Islet precursor cell (in vitro differentiated cells): ENCODE results near the gene INTS6.
"Not testable (repeated sequence)": the region's sequence is repeated elsewhere in the genome, so short reads cannot be mapped to it uniquely, and the experiment has no call there.

Source experiments
- DNase-seq: peaks from one replicate; pipeline ENCODE4 v3.0.0-alpha.2; 2018

INTS6 gene

GRCh38 chr13:51453959-51454703, 1.3 kb upstream of the INTS6 start:
- DNase-seq: no peak

GRCh38 chr13:51453207-51453958, 547 bp upstream of the INTS6 start:
- DNase-seq: no peak

- peak; percentile 88 for DNase-seq
Observed at GRCh38 chr13:51451467-51452360, 1.1 kb downstream of the INTS6 start.

- DNase-seq: no peak
Observed at GRCh38 chr13:51451134-51451466, 1.7 kb downstream of the INTS6 start.

GRCh38 chr13:51449018-51449417, 3.8 kb downstream of the INTS6 start:
- DNase-seq: no peak

GRCh38 chr13:51444922-51445321, 7.9 kb downstream of the INTS6 start:
- no peak for DNase-seq

- no peak for DNase-seq
Observed at GRCh38 chr13:51440381-51440780, 12.5 kb downstream of the INTS6 start.

GRCh38 chr13:51437550-51438127, 15.2 kb downstream of the INTS6 start:
- DNase-seq: no peak

- no peak for DNase-seq
Observed at GRCh38 chr13:51435002-51435578, 17.7 kb downstream of the INTS6 start.

- DNase-seq: no peak
Observed at GRCh38 chr13:51432576-51432975, 20.3 kb downstream of the INTS6 start.

GRCh38 chr13:51426982-51427381, 25.9 kb downstream of the INTS6 start:
- DNase-seq: no peak

- no peak for DNase-seq
Observed at GRCh38 chr13:51425410-51426042, 27.3 kb downstream of the INTS6 start.

GRCh38 chr13:51423766-51424165, 29.1 kb downstream of the INTS6 start:
- no peak for DNase-seq

- DNase-seq: no peak
Observed at GRCh38 chr13:51422484-51422883, 30.4 kb downstream of the INTS6 start.

GRCh38 chr13:51420681-51421490, 31.9 kb downstream of the INTS6 start:
- peak; percentile 71 for DNase-seq

- DNase-seq: no peak
Observed at GRCh38 chr13:51419001-51419636, 33.7 kb downstream of the INTS6 start.

GRCh38 chr13:51417716-51418115, 35.1 kb downstream of the INTS6 start:
- no peak for DNase-seq

GRCh38 chr13:51416107-51416506, 36.7 kb downstream of the INTS6 start:
- no peak for DNase-seq

- not testable (repeated sequence) for DNase-seq
Observed at GRCh38 chr13:51415339-51415738, 37.5 kb downstream of the INTS6 start.

GRCh38 chr13:51412431-51412830, 40.4 kb downstream of the INTS6 start:
- no peak for DNase-seq

- DNase-seq: no peak
Observed at GRCh38 chr13:51405176-51405575, 47.7 kb downstream of the INTS6 start.
